GM19023 (cell line): Measurements from ENCODE around the gene CFDP1.
"Not testable (repeated sequence)": the region's sequence is repeated elsewhere in the genome, so short reads cannot be mapped to it uniquely, and the experiment has no call there.

Experiments
- ATAC-seq: cut with Tn5 transposase; IDR thresholded peaks from one replicate; pipeline ENCODE4 v1.9.1; 2021; ENCODE audit warnings: mild to moderate bottlenecking, moderate library complexity; ENCODE audit not compliant: unreplicated experiment

CFDP1 gene

DNA sequence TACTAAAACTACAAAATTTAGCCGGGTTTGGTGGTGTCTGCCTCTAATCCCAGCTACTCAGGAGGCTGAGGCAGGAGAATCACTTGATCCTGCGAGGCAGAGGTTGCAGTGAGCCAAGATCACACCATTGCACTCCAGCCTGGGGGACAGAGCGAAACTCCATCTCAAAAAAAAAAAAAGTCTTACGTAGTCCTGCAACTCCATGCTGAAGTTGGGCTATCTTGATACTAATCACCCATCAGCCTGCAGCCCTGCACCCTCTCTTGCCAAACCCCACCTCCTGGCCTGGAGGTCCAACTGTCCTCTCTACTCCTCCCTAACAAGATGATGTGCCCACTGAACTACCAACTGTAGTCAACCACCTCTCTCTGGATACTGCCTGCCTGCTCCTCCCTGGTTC is 26.4 kb upstream of the CFDP1 start:
- ATAC-seq, result no peak

DNA sequence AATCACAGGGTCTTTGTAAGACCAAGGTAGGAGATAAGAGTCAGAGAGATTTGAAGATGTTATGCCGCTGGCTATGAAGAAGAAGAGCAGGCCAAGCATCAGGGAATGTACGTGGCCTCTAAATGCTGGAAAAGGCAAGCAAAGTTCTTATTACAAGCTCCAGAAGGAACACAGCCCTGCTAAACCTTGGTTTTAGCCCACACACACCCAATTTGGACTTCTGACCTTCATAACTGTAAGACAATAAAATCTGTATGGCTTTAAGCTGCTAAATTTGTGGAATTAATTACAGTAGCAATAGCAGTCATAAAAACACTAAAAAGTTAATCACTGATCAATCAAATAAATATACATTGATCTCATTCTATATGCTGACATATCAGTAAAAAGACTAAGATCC is 25.1 kb upstream of the CFDP1 start:
- no peak for ATAC-seq

DNA sequence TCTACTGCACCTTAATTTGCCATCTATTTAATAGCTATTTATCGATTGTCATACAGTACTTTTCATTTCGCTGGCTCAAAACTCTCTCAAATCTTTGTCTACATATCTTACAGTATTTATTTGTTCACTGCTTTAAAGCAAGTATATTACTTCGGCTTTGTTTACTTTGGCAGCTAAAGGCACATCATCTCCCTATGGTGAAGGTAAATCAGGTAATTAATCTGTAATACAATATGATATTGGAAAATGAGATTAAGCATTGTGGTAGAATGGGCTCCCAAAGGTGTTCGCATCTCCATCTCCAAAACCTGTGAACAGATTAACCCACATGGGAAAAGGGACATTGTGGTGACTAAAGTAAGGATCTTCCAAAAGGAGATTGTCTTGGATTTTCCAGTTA is 24.7 kb upstream of the CFDP1 start:
- ATAC-seq, result no peak

DNA sequence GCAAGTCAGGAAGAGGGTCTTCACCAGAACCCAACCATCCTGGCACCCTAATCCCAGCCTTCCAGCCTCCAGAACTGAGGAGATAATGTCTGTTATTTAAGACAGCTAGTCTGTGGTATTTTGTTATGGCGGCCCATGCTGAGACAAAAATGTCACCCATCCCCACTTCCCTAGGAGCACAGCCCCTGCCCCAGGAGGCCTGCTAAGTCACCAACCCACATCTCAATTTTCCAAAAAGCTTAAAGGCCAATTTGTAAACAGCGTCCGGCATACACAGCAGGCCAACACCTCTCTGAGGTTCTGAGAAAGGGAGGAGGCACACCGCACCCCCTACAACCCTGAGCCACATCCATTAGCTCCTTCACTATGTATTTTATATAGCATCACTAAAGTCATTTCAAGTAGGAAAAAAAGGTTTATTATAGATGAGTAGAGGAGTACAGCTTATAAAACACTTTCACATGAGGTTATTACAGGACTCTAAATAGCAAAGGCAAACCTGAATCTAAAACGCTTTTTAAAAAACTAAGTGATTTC is 24.2 kb upstream of the CFDP1 start:
- no peak for ATAC-seq

DNA sequence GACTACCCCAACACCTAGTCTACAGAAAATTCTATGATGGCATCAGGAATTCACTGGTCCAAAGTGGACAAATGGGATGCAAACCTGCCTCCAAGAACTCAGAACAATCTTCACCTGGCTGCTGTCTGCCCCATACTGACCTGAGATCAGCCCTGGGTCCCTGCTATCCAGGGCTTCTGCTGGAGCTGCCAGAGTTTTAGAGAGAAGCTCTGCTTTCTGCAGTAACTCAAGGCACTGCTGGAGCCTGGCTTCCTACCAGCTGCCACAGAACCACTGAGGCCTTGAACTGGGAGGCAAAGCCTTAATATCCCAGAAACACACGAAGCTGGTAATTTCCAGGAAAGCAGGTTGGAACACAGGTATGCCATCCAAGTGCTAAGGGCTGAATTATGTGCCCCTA is 23.7 kb upstream of the CFDP1 start:
- ATAC-seq, result no peak

DNA sequence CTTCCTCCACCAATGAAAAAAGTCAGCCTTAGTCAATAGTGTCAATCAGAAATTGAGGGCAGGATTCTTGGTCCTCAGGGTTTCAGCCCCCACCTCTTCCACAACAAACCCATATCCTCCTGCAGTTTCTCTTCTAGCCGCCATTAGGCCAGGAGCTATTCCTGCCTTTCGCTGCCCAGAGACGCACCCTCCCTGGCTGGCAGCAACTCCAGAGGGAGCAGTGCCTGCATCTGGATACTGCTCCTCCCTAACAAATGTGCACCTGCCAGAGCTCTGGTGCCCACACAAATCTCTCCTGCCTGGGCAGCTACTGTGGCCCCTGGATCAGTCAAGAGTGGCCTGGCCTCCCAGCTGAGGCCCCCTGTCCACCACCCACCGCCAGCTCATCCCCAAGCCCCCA is 23.2 kb upstream of the CFDP1 start:
- not testable (repeated sequence) for ATAC-seq

DNA sequence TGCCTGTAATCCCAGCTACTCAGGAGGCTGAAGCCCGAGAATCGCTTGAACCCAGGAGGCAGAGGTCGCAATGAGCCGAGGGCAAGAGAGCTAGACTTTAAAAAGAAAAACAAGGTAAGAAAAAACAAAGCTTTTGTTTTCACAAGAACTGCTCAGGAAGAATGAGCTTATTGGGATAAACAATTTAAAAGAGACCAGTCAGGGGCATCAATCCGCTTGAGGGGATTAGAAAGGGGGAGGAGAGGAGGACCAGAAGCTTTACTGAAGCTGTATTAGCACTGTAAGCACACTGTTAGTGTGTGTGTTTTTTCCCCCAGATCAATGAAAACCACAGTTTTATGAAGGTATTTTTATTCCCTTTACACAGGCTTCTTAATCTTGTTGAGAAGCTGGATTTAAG is 22.4 kb upstream of the CFDP1 start:
- no peak for ATAC-seq

DNA sequence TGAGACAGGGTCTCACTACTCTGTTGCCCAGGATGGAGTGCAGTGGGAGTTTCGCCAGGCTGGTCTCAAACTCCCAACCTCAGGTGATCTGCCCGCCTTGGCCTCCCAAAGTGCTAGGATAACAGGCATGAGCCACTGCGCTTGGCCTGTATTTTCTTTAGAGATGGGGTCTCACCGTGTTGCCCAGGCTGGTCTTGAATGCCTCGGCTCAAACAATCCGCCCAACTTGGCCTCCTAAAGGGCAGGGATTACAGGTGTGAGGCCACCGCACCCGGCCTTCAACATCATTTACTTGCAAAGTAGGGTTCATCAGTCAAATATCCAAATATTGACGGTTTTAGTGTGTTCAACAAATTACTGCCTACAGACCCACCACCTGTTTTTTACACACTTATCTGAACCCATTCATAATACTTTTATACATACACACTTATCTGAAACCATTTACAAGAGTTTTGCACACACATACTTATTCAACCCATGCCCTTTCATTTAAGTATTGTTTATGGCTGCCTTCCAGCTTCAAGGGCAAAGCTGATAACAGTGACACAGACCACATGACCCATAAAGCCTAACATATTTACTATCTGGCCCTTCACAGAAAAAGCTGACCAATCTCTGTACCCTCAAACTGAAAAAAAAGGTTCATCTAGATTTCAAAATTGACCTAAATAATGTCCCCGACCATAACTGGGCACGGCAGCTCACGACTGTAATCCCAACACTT is 19.3 kb upstream of the CFDP1 start:
- ATAC-seq, result no peak

DNA sequence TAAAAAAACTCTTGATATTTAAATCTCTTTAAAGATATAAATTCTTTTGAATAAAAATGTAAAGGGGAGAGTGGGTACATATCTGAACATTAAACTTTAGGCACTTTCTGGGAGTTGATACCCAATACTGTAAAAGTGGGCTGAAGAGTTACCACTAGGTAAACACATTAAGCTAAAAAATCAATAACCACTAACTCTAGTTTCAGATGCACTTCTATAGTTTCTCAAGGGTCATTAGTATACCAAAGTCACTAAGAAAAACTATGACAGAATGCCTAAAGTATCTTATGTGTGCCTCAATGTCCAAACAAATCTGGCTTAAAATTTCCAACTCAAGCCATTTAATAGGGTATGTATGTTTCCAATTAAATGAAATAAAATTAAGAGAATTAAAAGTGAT is 13.1 kb upstream of the CFDP1 start:
- ATAC-seq, result no peak

DNA sequence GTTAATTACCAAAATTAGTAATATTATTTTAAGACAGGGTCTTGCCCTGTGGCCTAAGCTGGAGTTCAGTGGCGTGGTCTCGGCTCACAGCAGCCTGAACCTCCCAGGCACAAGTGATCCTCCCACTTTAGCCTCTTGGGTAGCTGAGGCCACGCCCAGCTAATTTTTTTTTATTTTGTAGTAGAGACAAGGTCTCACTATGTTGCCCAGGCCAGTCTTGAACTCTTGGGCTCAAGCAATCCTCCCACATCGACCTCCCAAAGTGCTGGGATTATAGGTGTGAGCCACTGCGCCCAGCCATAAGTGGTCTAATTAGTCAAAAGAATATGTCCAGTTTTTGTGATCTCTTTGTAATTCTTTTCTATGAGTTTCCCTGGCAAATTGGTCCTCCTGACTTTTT is 12.0 kb upstream of the CFDP1 start:
- no peak for ATAC-seq

DNA sequence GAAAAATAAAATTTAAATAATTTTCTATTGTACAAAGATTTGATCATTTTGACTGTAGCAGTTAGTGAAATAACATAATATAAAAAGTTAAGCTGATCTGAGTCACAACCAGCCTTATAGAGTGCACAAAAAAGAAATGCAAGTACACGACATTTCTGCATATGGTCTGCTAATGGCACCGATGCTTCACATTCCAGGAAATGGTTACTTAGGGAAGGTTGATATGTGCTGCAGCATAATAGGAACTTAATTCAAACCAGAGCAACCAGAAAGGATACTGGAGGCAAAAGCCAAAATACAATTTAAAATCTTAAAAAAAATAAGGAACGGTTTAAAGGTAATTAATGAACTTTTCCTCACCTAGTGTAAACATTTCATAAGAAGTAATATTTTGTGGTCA is 10.0 kb upstream of the CFDP1 start:
- no peak for ATAC-seq

DNA sequence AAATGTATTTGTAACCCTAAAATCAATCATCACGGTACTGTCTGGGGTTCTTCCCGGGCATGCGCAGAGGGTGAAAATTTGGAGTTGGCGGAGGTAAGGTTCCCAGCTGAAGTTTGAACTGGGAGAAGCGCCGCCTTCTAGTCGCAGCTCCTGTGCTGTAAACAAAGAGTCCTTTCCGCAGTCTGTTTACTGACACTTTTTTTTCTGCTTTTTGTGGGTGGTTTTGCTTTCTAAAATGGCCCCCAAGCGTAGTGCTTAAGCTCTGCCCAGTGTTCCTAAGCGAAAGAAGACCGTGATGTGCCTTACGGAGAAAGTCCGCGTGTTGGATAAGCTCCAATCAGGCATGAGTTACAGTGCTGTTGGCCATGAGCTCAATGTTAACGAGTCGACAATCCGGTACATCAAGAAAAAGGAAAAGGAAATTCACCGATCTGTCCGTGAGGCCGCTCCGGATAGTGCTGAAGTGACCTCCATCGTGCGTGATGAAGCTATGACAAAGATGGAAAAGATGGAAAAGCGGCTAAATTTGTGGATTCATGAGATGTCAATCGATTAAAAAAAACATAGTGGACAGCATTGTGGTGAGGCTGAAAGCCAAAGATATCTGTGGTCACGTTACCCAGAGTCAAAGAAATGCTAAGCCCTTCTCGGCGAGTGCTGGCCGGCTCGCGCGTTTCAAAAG is 570 bp upstream of the CFDP1 start:
- peak; percentile 70 for ATAC-seq

DNA sequence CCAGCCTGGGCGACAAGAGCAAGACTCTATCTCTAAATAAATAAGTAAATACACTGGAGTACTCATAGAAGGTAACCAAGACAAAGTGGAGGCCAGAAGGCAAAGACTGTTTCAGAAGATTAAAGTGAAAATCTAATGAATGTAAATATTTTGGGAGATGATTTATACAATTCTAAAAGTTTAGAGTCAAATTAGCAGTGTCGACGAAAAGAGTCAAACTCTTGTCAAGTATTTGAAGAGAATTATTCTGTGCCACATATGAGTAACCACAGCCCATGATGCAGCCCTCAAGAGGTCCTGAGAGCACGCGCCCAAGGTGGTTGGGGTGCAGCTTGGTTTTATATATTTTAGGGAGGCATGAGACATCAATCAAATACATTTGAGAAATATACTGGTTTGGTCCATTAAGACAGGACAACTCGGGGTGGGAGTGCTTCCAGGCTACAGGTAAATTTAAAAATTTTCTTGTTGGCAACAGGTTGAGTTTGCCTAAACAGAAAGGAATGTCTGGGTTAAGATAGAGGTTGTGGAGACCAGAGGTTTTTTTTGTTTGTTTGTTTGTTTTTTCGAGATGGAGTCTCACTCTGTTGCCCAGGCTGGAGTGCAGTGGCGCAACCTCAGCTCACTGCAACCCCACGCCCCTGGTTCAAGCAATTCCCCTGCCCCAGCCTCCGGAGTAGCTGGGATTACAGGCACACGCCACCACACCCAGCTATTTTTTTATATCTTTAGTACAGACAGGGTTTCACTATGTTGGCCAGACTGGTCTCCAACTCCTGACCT is 3.5 kb downstream of the CFDP1 start:
- no peak for ATAC-seq

DNA sequence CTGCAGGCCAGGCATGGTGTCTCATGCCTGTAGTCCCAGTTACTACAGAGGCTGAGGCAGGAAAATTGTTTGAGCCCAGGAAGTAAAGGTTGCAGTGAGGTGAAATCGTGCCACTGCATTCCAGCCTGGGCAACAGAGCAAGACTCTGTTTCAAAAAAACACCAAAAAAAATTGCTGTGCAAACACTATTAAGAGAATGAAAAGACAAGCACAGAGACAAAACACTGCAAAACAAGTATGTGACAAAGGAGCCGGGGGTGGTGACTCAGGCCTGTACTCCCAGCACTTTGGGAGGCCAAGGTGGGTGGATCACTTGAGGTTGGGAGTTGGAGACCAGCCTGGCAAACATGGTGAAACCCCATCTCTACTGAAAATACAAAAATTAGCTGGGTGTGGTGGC is 6.8 kb downstream of the CFDP1 start:
- not testable (repeated sequence) for ATAC-seq

DNA sequence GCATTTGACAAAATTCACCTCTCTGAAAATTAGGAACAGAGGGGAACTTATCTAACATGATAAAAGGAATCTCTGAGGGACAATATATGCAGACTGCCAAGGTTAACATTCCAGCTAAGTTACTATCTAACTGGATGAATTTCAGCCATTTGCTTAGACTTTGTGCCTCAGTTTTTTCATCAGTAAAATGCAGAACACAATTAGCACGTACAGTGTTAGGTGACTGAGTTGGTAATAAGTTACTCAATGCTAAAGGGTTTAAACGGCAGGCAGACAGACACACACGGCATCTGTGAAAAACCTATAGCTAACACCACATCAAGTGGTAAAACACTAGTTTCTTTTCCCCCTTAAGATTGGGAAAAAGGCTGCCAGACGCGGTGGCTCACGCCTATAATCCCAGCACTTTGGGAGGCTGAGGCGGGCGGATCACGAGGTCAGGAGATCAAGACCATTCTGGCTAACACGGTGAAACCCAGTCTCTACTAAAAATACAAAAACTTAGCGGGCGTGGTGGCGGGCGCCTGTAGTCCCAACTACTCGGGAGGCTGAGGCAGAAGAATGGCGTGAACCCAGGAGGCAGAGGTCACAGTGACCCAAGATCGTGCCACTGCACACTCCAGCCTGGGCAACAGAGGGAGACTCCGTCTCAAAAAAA is 9.1 kb downstream of the CFDP1 start:
- not testable (repeated sequence) for ATAC-seq

DNA sequence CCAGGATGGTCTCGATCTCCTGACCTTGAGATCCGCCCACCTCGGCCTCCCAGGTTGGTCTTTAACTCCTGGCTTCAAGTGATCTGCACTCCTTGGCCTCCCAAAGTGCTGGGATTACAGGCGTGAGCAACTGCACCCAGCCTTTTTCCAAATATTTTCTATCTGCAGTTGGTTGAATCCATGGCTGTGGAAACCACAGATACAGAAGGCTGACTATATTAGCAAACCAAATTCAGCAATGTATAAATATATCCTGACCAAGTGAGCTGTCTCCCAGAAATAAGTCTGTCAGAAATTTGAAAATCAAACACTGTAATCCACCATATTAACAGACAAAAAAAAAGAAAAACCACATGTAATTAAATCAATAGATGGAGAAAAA is 9.6 kb downstream of the CFDP1 start:
- no peak for ATAC-seq

DNA sequence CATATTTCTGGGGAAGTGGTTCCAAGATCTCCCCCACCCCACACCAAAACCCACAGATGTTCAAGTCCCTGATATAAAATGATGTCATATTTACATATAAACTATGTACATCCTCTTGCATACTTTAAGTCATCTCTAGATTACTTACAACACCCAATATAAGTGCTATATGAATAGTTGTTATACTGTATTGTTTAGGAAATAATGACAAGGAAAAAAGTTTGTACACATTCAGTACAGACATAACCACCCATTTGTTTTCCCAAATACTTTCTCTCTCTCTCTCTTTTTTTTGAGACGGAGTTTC is 11.5 kb downstream of the CFDP1 start:
- no peak for ATAC-seq

DNA sequence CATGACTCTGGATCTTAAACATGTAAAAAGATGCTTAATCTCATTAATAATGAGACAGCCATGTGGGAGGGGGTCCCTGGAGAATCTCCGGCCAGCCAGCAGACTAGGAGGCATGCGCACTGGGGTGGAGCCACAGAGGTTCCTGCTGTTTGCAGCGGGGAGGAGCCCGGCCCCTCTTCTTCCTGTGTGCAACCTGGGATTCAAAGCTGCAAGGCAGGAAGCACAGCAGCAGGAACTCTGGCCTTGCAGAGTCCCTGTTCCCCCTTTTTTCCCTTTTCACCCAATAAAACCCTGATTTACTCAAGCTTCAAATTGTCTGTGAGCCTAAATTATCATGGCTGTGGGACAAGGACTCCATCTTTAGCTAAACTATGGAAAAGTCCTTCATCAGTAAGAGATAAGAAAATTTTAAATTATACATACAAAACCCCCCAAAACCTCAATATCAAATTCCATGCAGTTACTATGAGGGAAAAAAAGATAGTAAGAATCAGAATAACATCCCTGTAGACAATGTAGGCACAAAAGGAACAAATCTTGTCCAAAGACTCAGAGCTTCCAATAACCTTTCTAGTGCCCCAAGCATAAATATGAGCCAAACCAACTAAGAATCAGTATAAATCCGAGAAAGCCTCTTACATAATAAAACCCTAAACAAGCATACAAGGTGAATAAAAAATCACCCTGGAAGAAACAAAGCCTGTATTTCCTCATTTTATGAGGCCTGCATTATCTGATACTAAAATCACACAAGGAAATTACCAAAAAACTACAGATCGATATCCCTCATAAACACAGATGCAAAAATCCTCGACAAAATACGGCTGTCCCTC is 12.1 kb downstream of the CFDP1 start:
- ATAC-seq, result no peak

DNA sequence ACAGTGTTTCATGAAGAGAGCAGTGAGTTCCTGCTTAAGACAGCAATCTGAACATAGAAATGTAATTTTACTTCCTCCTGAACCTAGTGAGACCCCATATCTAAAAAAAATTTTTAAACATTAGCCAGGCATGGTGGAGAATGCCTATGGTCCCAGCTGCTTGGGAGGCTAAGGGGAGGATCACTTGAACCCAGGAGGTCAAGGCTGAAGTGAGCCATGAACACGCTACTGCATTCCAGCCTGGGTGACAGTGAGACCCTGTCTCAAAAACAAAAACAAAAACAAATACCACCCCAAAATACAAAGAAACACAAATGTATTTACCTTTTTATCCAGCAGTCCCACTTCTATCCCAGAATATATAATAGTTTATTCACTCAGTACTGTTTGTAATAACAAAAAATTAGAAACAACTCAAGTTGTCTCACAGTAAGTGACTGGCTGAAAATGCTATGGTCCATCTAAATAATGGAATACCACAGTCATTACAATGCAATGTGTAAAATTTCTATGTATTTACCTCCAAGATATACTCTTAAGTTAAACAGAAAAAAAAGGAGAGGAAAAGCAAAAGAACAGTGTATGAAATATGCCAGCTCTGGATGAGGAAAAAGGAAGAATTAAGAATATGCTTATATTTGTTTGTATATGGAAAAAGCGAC is 16.3 kb downstream of the CFDP1 start:
- ATAC-seq, result no peak
